Loucy (cell line): ENCODE data around the gene UBE2U.

Experiments
- H2AFZ ChIP-seq: fragments of 200-600 bp; sonication (generic); 2 replicates; pipeline ENCODE4 v1.6.0; 2016; ENCODE audit warnings: antibody characterized with exemption, mild to moderate bottlenecking, low read length, moderate library complexity
- H3F3A ChIP-seq: fragments of 200-600 bp; 2 replicates; pipeline ENCODE4 v1.6.0; 2016; ENCODE audit warnings: antibody characterized with exemption, low read depth, mild to moderate bottlenecking
- H3K27me3 ChIP-seq: fragments of 200-600 bp; sonication (generic); 2 replicates; pipeline ENCODE4 v1.6.1; 2014; ENCODE audit warnings: low read length, mild to moderate bottlenecking; ENCODE audit not compliant: insufficient read depth, poor library complexity, severe bottlenecking
- H3K36me3 ChIP-seq: fragments of 200-600 bp; sonication (generic); 2 replicates; pipeline ENCODE4 v1.6.1; 2016; ENCODE audit warnings: low read length; ENCODE audit not compliant: insufficient read depth
- H3K4me1 ChIP-seq: fragments of 200-600 bp; sonication (generic); 2 replicates; pipeline ENCODE4 v1.5.1; 2014; ENCODE audit warnings: low read length, mild to moderate bottlenecking; ENCODE audit not compliant: insufficient read depth, poor library complexity, severe bottlenecking
- H3K4me2 ChIP-seq: fragments of 200-600 bp; sonication (generic); 2 replicates; pipeline ENCODE4 v1.6.0; 2014; ENCODE audit warnings: antibody characterized with exemption, low read length, low read depth, mild to moderate bottlenecking; ENCODE audit not compliant: poor library complexity, severe bottlenecking
- H3K4me3 ChIP-seq: fragments of 200-600 bp; sonication (generic); 2 replicates; pipeline ENCODE4 v1.5.1; 2014; ENCODE audit warnings: low read length, mild to moderate bottlenecking, mixed read lengths; ENCODE audit not compliant: poor library complexity, severe bottlenecking
- H3K79me2 ChIP-seq: fragments of 200-600 bp; sonication (generic); 2 replicates; pipeline ENCODE4 v1.6.1; 2014; ENCODE audit warnings: low read length; ENCODE audit not compliant: insufficient read depth
- H3K9ac ChIP-seq: fragments of 200-600 bp; sonication (generic); 2 replicates; pipeline ENCODE4 v1.6.0; 2014; ENCODE audit warnings: mild to moderate bottlenecking, low read depth, low read length, moderate library complexity; ENCODE audit not compliant: poor library complexity, severe bottlenecking
- H3K9me2 ChIP-seq: fragments of 200-600 bp; sonication (generic); replicated peaks from 2 replicates; pipeline ENCODE4 v1.6.1; 2016; ENCODE audit warnings: low read depth, low read length, mixed read lengths
- H3K9me3 ChIP-seq: fragments of 200-600 bp; sonication (generic); 2 replicates; pipeline ENCODE4 v1.6.1; 2014; ENCODE audit warnings: mild to moderate bottlenecking, antibody characterized with exemption, low read length, low read depth; ENCODE audit not compliant: insufficient read depth
- H4K20me1 ChIP-seq: fragments of 200-600 bp; sonication (generic); 2 replicates; pipeline ENCODE4 v1.6.0; 2014; ENCODE audit warnings: antibody characterized with exemption, low read length, mild to moderate bottlenecking; ENCODE audit not compliant: insufficient read depth, poor library complexity, severe bottlenecking
- CTCF ChIP-seq: fragments of 200-600 bp; sonication (generic); conservative IDR thresholded peaks from 2 replicates; pipeline ENCODE4 v1.5.1; 2014; ENCODE audit warnings: mild to moderate bottlenecking, antibody characterized with exemption, low read length
- EZH2phosphoT487 ChIP-seq: fragments of 200-600 bp; IDR thresholded peaks from 2 replicates; pipeline ENCODE4 v1.6.1; 2018; ENCODE audit warnings: antibody characterized with exemption, mild to moderate bottlenecking, moderate library complexity, borderline replicate concordance

UBE2U gene

GRCh38 chr1:64296459-64296858, 93.0 kb downstream of the UBE2U start:
- no peak overlapping the region for H2AFZ ChIP-seq
- no peaks in the 10 kb centered on the region for H3F3A ChIP-seq
- no peak overlapping the region for H3K9ac ChIP-seq
- no peaks in the 10 kb centered on the region for H3K27me3 ChIP-seq
- no peaks in the 10 kb centered on the region for H3K36me3 ChIP-seq
- no peak overlapping the region for H3K4me3 ChIP-seq
- peaks cover 6% of the 10 kb centered on the region; the same call in 1 of the 2 replicates for H3K9me3 ChIP-seq
- H3K4me2 ChIP-seq: no peak overlapping the region
- H3K79me2 ChIP-seq: no peaks in the 10 kb centered on the region
- H3K9me2 ChIP-seq: no peaks in the 10 kb centered on the region
- H3K4me1 ChIP-seq: no peaks in the 10 kb centered on the region
- no peak for TF ChIP-seq EZH2phosphoT487
- no peaks in the 10 kb centered on the region for H4K20me1 ChIP-seq

DNA sequence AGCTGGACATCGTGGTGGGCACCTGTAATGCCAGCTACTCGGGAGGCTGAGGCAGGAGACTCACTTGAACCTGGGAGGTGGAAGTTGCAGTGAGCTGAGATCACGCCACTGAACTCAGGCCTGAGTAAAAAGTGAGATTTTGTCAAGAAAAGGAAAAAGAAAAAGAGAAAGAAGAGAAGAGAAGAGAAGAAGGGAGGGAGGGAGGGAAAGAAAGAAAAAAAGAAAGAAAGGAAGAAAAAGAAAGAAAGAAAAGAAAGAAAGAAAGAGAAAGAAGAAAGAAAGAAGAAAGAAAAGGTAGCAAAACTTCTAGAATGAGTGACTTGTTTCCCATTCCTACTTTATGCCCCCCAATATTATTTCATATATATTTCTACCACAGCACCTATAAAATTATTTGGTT, 98.8 kb downstream of the UBE2U start:
- Histone ChIP-seq H3K79me2 (no peaks in the 10 kb centered on the region), H4K20me1 (no peaks in the 10 kb centered on the region), H3K9me3 (no peaks in the 10 kb centered on the region), H3K9me2 (no peaks in the 10 kb centered on the region), H3K4me2 (no peak overlapping the region), H3K4me1 (no peaks in the 10 kb centered on the region), H3K36me3 (no peaks in the 10 kb centered on the region), H3K4me3 (no peak overlapping the region), H3K27me3 (no peaks in the 10 kb centered on the region), H3F3A (no peaks in the 10 kb centered on the region), H2AFZ (no peak overlapping the region), H3K9ac (no peak overlapping the region)
- TF ChIP-seq EZH2phosphoT487 (no peak), CTCF (no peak)

DNA sequence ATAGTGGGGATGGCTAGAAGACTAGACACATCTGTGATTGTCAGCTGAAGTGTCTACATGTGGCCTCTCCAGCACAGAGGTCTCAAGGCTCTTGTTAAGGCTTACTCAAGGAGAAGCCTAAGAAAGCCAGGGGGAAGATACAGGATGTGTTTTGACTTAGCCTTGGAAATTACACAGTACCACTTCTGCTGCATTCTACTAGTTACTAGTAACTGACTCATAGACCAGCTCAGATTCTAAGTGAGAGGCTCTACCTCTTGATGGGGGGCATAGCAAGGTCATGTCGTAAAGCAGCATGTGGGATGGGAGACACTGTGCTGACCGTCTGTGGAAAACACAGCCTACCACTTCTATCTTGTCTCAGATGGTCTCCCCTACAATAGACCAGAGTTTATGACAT, 99.5 kb downstream of the UBE2U start:
- no peak overlapping the region for H3K9ac ChIP-seq
- H4K20me1 ChIP-seq: no peaks in the 10 kb centered on the region
- H3K4me1 ChIP-seq: no peaks in the 10 kb centered on the region

More for the DNA sequence above, 99.5 kb downstream of the UBE2U start:
- Histone ChIP-seq H2AFZ (no peak overlapping the region), H3K4me2 (no peak overlapping the region), H3K79me2 (no peaks in the 10 kb centered on the region), H3F3A (no peaks in the 10 kb centered on the region), H3K9me2 (no peaks in the 10 kb centered on the region), H3K4me3 (no peak overlapping the region), H3K9me3 (no peaks in the 10 kb centered on the region), H3K27me3 (no peaks in the 10 kb centered on the region), H3K36me3 (no peaks in the 10 kb centered on the region)
- TF ChIP-seq EZH2phosphoT487: no peak
- TF ChIP-seq CTCF: no peak
